K562 (cell line): ENCODE measurements around the gene ARHGAP42.

Experiments
- MYBL2 ChIP-seq, 2 experiments: fragments of 450-650 bp in 1 of 2; sonication (generic) in 1 of 2; formaldehyde crosslinking in 1 of 2; IDR thresholded peaks; 2 replicates each; pipeline versions ENCODE4 v1.6.1 to v1.8.1; 2017 to 2022; ENCODE audit warnings: borderline replicate concordance in 1 of 2, inconsistent platforms in 1 of 2, low read depth in 1 of 2, mild to moderate bottlenecking in 1 of 2, missing genetic modification reagents in 1 of 2, moderate library complexity in 1 of 2
- NELFE ChIP-seq: IDR thresholded peaks from 2 replicates; pipeline ENCODE4 v1.6.1; 2011; ENCODE audit warnings: mild to moderate bottlenecking; ENCODE audit not compliant: insufficient read depth, insufficient read length
- TAF1 ChIP-seq: IDR thresholded peaks from 2 replicates; pipeline ENCODE4 v1.6.1; 2011; ENCODE audit warnings: mild to moderate bottlenecking, low read length, moderate library complexity; ENCODE audit not compliant: insufficient read depth, control insufficient read depth, severe bottlenecking; ENCODE audit errors: extremely low read depth
- TCF7 ChIP-seq: sonication (generic); IDR thresholded peaks from 2 replicates; pipeline ENCODE4 v1.6.1; 2016; ENCODE audit warnings: antibody characterized with exemption, borderline replicate concordance
- ZBTB26 ChIP-seq: fragments of 450-650 bp; formaldehyde crosslinking; IDR thresholded peaks from 2 replicates; pipeline ENCODE4 v1.4.0; 2022; ENCODE audit warnings: missing genetic modification characterization
- ZNF124 ChIP-seq: sonication (generic); formaldehyde crosslinking; IDR thresholded peaks from 2 replicates; pipeline ENCODE4 v1.8.1; 2022; ENCODE audit warnings: missing genetic modification reagents
- TF ChIP-seq, protein P1 (sequence below): fragments of 250-450 bp; sonication (Bioruptor Pico); IDR thresholded peaks from 2 replicates; pipeline ENCODE4 v1.5.0; 2021; ENCODE audit warnings: mild to moderate bottlenecking, borderline replicate concordance
- TF ChIP-seq, protein P2 (sequence below), 3 experiments: IDR thresholded peaks in 2 of 3; conservative IDR thresholded peaks in 1 of 3; 2 replicates each; pipeline ENCODE4 v1.5.1; 2011 to 2012; ENCODE audit warnings: low read length in 3 of 3, mild to moderate bottlenecking in 3 of 3, control low read depth in 2 of 3, improper control_type of control experiment in 1 of 3, inconsistent platforms in 1 of 3, low read depth in 1 of 3, mixed read lengths in 1 of 3, moderate library complexity in 1 of 3; ENCODE audit not compliant: insufficient read depth in 2 of 3

- TF ChIP-seq MYBL2 (IDR thresholded peaks at IDR 0.05; ENCODE audit: low read depth) = no peak
- TF ChIP-seq MYBL2 (CRISPR knock-in tag; IDR thresholded peaks at IDR 0.05; ENCODE audit: borderline replicate concordance) = no peak
- no peak for TF ChIP-seq NELFE
- TF ChIP-seq, protein P1, sequence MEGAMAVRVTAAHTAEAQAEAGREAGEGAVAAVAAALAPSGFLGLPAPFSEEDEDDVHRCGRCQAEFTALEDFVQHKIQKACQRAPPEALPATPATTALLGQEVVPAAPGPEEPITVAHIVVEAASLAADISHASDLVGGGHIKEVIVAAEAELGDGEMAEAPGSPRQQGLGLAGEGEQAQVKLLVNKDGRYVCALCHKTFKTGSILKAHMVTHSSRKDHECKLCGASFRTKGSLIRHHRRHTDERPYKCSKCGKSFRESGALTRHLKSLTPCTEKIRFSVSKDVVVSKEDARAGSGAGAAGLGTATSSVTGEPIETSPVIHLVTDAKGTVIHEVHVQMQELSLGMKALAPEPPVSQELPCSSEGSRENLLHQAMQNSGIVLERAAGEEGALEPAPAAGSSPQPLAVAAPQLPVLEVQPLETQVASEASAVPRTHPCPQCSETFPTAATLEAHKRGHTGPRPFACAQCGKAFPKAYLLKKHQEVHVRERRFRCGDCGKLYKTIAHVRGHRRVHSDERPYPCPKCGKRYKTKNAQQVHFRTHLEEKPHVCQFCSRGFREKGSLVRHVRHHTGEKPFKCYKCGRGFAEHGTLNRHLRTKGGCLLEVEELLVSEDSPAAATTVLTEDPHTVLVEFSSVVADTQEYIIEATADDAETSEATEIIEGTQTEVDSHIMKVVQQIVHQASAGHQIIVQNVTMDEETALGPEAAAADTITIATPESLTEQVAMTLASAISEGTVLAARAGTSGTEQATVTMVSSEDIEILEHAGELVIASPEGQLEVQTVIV (CRISPR knock-in tag) = no peak
- no peak for TF ChIP-seq ZNF124 (CRISPR knock-in tag)
- TF ChIP-seq ZBTB26 (CRISPR knock-in tag) = no peak
- TF ChIP-seq TAF1 = no peak
- TF ChIP-seq TCF7 = no peak
- TF ChIP-seq, protein P2, sequence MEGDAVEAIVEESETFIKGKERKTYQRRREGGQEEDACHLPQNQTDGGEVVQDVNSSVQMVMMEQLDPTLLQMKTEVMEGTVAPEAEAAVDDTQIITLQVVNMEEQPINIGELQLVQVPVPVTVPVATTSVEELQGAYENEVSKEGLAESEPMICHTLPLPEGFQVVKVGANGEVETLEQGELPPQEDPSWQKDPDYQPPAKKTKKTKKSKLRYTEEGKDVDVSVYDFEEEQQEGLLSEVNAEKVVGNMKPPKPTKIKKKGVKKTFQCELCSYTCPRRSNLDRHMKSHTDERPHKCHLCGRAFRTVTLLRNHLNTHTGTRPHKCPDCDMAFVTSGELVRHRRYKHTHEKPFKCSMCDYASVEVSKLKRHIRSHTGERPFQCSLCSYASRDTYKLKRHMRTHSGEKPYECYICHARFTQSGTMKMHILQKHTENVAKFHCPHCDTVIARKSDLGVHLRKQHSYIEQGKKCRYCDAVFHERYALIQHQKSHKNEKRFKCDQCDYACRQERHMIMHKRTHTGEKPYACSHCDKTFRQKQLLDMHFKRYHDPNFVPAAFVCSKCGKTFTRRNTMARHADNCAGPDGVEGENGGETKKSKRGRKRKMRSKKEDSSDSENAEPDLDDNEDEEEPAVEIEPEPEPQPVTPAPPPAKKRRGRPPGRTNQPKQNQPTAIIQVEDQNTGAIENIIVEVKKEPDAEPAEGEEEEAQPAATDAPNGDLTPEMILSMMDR (IDR thresholded peaks at IDR 0.05 in 2 of 3, conservative IDR thresholded peaks at IDR 0.05 in 1 of 3; ENCODE audit: insufficient read depth in 2 of 3, low read depth in 1 of 3, low read length in 3 of 3) = no peak
Measured at GRCh38 chr11:100866453-100866852, 179.4 kb downstream of the ARHGAP42 start.
